T-helper 1 cell (primary cell): ENCODE results near the gene RNF135.
"Not testable (repeated sequence)": the region's sequence is repeated elsewhere in the genome, so short reads cannot be mapped to it uniquely, and the experiment has no call there.

ENCODE experiments used
- DNase-seq, 5 donors: peaks; one replicate each; pipeline ENCODE4 v3.0.0-alpha.2; 2012 to 2020

RNF135 gene

DNA sequence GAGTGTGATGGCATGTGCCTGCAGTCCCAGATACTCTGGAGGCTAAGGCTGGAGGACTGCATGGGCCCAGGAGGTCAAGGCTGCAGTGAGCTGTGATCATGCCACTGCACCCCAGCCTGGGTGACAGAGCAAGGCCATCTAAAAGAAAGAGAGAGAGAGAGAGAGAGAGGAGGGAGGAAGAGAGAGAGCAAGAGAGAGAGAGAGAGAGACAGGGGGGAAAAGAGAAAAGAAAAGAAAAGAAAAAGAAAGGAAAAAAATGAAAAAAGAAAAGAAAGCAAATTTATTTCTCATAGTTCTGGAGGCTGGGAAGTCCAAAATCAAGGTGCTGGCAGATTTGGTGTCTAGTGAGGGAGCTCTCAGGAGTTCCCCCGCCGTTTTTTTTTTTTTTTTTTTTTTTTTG, 33.3 kb downstream of the RNF135 start:
- no peak for DNase-seq

DNA sequence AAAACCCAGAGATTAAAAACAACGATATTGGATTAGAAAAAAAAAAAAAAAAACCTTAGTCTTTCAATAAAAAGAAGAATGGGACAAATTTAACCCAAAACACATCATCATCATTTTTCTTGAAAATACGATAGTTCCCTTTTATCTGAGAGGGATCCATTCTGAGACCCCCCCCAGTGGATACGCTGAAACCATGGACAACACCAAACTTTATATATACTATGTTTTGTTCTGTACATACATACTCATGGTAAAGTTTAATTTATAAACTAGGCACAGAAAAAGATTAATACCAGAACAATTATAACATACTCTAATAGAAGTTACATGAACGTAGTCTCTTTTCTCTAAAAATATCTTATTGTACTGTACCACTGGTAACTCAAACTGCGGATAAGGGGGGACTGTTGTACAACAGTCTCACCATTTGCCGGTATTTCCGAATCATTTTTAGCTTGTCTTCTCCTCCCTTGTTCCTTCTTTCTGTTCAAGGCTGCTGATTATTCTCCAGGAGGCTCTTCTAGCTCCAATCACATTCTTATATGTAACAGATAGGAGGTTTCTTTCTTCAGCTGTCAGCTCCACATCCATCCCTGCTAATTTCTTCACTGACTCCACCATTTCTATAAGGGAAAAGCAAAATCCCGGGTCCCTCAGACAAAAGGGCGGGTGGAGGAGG, 37.0 kb downstream of the RNF135 start:
- DNase-seq = no peak

DNA sequence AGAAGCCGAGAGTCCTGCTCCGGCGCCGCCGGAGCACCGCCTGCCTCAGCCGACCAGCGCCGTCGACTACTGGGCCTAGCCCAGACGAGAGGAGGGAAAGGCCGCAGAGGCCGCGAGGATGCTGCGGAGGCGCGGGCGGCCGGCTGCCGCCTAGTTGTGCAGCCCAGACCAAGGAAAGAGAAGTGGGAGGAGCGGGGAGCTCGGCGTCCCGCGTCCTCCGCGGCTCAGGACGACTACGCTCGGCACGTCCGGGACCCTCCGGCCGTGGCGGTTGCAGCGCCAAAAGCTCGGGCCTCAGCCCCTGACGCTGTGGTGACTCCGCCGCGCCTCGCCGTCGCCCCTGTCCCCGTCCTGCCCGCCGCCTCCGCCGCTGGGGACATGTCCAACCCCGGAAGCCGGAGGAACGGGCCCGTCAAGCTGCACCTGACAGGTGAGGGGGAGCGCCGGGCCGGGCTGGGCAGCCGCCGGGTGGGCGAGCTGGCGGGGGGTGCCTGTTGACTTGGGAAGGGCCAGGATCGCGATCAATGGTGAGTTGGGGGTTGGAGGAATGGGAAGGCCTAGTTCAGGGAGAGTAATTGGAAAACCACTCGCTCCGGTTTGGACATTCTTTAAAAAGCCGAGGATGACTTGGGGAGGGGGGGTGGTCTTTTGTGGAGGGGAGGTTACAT, 37.7 kb downstream of the RNF135 start:
- DNase-seq = peak; percentile 31 to 53 (median 49)

DNA sequence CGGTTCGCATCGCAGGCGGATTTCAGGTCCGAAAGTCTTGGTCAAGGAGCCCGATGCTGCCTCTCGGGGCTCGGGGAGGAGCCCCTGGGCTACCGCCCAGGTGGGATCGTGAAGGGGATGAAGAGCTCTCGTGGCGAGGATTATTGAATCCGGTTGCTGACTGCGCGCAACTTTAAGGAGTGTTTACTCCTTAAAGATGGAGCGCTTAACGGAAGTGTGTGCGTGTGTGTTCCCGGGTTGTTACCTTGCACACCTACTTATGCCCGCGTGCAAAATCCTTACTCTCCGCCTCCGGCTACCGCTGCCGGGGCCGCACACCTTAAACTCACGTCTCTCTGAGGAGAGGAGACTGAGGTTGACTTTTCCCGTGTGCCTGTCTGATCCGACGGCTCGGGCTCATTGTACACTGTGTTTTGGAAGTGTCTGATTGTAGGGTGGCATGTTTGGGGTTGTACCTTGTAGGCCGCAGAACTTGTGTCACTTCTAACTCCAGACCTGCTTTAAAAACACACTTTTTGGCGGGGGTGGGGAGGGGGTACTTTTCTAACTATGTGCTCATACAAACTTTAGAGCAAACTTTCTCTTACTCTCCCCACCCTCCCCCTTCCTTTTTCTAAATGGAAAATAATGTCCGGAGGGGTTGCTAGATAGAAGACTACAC, 38.3 kb downstream of the RNF135 start:
- DNase-seq = peak in 2 of 5 donors; percentile 6 to 19

DNA sequence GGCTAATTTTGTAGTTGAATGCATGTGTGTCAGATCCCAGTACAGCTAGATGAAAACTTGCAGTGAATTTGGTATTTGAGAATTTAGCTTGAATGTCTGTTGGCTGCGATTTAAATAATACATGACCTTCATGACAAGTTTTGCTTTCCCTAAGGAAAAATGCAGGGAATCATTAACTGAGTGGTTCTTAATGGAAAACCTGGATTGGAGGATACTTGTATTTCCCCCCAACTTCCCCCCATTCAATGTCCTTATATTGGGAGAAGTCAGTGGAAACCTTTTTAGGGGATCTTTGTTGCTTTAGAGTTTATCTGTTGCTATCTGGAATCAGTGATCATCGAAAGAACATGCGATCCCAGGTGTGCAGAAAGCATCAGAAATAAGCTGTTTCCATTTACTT, 39.2 kb downstream of the RNF135 start:
- DNase-seq = not testable (repeated sequence)

- DNase-seq = no peak
Observed at GRCh38 chr17:31013844-31014243, 43.0 kb downstream of the RNF135 start.

DNA sequence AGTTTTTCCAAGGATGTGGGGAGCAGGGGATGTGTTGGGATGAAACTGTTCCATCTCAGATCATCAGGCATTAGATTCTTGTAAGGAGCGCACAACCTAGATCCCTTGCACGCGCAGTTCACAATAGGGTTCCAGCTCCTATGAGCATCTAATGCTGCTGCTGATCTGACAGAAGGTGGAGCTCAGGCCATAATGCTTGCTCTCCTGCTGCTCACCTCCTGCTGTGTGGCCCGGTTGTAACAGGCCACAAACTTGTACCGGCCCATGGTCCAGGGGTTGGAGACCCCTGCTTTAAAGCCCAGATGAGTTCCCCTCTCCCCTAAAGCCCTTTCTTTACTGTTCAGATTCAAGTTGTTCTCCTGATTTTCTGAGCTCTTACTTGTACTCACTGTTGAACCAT, 44.8 kb downstream of the RNF135 start:
- DNase-seq = no peak

- no peak for DNase-seq
Observed at GRCh38 chr17:31019004-31019403, 48.2 kb downstream of the RNF135 start.

DNA sequence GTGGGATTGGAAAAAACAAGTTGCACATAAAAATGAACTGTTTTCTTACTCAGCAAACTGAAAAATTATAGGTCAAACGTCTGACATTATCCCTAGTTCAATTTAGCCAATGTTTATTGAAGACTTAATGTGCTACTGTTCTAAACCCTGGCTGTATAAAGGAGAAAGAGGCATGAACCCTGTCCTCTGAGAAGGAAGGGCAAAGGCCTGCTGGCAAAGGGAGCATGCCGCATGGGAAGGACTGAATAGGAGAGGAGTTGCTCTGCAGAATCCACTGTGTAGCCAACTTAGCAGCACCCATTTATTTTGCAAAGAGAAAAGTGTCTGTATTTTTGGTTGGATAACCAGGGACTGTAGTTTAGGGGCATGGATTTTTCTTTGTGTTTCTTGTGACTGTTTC, 52.3 kb downstream of the RNF135 start:
- DNase-seq = not testable (repeated sequence)

GRCh38 chr17:31031841-31032240, 61.0 kb downstream of the RNF135 start:
- DNase-seq = no peak

GRCh38 chr17:31035611-31036010, 64.8 kb downstream of the RNF135 start:
- not testable (repeated sequence) for DNase-seq

GRCh38 chr17:31040837-31041236, 70.0 kb downstream of the RNF135 start:
- DNase-seq = not testable (repeated sequence)

DNA sequence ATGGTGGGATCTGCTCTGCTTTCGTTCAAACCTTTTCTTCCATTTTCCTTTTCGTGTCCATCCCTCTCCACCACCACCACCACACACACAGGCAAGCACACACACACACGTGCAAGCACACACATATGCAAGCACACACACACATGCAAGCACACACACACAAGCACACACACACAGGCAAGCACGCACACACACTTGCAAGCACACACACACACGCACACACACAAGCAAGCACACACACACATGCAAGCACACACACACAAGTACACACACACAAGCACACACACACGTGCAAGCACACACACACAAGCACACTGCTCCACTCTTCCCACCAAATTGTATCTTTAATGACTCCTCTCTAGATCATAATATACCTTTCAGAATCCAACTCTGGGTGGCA, 71.5 kb downstream of the RNF135 start:
- not testable (repeated sequence) for DNase-seq

DNA sequence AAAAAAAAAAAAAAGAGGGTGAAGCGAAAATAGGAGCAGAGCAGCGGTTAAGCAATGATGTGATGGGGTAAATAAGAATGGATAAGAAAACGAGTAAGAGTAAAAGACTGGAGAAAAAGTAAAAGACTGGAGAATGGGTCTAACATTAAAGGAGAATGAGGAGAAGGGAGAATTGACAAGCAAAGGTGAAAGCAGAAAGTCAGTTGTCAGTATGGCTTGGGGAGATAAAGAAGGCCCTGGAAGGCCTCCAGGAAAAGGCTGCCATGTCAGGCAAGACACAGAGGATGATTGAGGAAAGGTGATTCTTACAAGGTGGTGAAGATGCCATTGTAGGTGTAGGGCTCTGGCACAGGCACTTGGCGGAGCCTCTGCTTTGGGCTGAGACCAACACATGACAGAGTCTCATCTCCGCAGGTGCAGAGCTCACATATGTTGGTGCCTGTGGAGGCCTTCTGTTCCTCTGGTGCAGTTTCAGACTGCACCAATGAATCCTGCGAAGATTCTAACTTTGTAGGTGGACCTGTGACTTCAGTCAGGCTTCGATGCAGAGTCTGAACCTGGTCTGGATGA, 76.1 kb downstream of the RNF135 start:
- not testable (repeated sequence) for DNase-seq

GRCh38 chr17:31048142-31048541, 77.3 kb downstream of the RNF135 start:
- no peak for DNase-seq

- DNase-seq = no peak
Observed at GRCh38 chr17:31048780-31049179, 77.9 kb downstream of the RNF135 start.
